A172 (cell line): Measurements from ENCODE around the gene ZBTB47. TPM values are rescaled to one million over a fixed set of nuclear protein-coding genes. Genes with fewer than 3 reads are reported as not detected.

Experiments used
- DNase-seq: peaks from one replicate; pipeline ENCODE4 v3.0.0-alpha.2; 2015; ENCODE audit warnings: low spot score
- total RNA-seq: library from RNA; depleted of rRNA; stranded (reverse); fragments of >200 nt; shearing (Covaris generic); gene quantifications from 2 replicates; pipeline ENCODE4 v1.2.3, GENCODE V29; 2014

Gene ZBTB47
- total RNA-seq, 1 experiment from 2014 or later = 17.9 TPM

DNA sequence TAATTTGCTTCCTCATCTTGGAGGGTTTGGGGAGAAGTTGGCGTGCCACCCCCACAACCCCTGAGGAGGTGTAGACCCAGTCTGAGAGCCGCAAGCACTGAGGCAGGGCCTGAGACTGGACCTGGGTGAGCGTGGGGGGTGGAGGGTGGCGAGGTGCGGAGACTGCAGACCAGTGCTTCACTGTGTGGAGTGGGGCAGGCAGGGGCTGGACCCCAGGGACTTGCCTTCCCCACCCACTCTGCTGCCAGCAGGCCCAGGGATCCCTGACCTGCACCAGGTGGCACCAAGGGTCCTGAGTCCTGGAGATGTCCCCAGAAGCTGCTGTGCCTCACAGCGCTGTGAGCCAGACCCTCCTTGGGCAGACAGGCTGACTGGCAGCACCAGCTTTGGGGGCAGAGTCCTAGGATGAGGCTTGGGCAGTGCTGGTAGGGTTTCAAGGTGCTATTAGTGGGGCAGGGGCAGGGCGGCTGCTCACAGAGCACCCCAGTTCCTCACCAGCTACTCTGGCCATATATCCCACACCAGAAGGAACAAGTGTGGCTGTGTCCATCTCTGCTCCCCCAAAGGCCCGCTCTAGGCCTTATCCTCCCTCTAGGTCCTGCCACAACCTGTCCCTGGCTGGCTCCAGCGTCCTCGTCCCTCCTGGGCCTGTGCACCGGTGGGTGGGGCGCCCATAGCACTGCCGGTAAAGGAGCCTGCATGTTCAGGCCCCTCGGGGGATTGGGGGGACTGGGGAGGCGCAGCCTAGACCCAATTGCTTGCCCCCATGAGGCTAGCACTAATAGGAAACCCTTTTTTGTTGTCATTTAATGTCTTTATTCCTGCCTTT is 11.8 kb downstream of the ZBTB47 start:
- DNase-seq = no peak

- DNase-seq = no peak
These were observed 12.5 kb downstream of the ZBTB47 start for GRCh38 chr3:42666022-42666421.

DNA sequence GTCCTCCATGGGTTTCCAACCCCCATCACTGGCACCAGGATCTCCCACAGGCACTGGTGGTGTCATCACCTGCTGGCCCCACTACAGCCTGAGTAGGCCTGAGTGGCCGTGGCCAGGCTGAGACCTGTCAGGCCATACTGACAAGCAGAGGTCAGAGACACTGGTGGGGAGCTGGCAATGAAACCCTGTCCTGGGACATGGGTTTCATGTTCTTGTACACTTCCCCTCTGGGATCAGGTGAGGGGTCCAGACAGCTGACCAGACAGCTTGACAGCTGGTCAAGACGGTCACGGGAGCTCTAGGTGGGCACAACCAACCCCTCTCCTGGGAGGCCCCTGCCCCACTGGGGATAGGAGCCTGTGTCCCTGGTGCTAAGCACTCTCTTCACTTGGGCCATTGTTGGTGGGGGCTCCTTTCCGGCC is 13.1 kb downstream of the ZBTB47 start:
- no peak for DNase-seq

DNA sequence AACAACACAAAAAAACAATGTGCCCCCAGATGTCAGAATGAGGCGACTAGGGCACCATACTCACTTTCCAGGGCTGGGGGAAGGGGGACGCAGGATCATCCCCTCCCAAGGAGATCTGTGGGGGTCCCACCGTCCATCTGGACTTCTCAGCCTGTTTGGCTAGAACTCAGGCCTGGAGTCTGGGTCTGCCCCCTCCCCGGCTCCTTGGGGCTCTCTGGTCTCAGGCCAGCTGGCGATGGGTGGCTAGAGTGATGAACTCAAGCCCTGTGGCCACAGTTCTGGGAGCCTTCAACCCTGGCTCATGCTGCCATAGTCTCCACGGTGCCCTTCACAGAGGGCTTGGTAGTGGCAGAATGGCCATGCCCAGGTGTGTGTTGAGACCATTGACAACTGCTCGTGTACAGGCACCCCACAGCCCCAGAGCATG is 13.6 kb downstream of the ZBTB47 start:
- DNase-seq = no peak

DNA sequence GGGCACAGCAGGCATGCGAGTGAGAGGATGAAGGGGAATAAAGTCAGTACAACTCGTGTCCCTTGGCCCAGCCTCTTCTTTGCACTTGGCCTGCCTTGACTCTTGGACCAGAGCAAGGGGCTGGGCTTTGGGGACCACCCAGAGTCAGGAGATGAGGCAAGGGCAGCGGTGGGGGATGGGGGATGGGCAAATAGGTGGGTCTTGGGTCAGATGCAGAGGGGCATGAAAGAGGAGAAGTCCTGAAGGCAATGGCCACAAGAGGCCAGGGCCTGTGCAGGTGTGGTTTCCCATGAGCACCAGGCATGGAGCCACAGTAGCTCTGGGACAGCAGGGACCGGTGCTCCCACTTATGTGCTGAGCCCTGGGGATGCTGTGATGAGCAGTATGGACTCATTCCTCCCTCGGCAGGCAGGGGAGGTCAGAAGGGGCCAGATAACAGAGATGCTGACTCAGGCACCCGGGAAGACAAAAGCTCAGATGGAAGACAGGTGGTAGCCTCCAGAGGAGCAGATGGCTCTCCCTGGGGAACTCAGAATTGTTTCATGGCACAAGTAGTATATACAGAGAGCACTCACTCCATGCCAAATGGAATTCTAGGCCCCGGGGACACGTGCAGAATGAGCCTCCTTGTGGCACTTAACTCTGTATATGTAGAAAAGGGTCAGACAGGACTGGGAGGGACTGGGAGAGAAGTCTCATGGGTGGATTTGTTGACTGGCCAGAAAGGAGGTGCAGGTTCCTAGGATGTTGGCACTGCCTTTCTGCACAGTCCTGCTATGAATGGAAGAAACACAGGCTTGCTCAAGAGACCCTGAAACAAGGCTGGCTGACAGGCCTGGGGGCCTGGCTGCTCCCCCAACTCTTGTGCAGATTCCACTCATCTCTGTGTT is 14.3 kb downstream of the ZBTB47 start:
- no peak for DNase-seq

DNA sequence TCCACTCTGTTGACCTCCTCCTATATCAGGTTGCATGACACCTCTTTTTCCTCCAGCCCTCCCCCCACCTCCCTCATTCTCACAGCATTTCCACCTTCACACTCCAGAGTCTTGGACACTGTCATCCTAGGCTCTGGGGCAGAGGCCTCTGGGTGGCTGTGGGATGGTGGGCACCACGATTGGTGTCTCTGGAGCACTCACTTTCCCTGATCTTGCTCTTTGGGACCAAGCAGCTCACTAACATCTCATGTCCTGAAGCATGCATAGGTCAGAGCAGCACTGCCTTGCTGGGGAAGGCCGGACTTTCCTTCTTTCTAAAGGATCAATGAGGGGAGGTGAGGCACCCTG is 14.9 kb downstream of the ZBTB47 start:
- no peak for DNase-seq

GRCh38 chr3:42668793-42669217 is 15.3 kb downstream of the ZBTB47 start:
- DNase-seq = no peak

DNA sequence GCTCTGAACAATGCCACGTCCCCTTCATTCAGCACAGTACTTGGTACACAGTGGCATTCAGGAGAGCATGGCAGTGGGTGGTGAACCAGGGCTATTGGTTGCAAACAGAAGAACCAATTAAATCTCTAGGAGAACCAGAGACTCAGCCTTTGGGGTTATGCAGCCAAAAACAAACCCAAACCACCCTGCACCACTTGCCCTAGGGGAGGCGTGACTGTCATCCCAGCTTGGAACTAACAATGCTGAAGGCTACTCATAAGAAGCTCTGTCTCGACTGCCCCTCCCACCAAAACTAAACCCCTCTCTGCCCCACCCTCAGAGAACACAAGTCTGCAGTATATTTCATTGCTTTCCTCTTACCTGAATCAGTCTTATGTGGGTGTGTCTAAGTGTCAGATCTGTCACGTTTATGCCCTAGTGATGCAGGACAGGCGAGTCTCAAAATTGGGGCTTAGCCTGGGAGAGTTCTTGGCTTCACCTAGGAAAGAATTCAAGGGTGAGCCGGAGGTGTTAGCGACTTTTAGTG is 16.6 kb downstream of the ZBTB47 start:
- no peak for DNase-seq

- DNase-seq = no peak
These were observed 17.2 kb downstream of the ZBTB47 start for GRCh38 chr3:42670670-42671069.

GRCh38 chr3:42672515-42672914 is 19.0 kb downstream of the ZBTB47 start:
- DNase-seq = no peak

GRCh38 chr3:42673082-42673481 is 19.6 kb downstream of the ZBTB47 start:
- no peak for DNase-seq

GRCh38 chr3:42674146-42674545 is 20.6 kb downstream of the ZBTB47 start:
- DNase-seq = no peak

DNA sequence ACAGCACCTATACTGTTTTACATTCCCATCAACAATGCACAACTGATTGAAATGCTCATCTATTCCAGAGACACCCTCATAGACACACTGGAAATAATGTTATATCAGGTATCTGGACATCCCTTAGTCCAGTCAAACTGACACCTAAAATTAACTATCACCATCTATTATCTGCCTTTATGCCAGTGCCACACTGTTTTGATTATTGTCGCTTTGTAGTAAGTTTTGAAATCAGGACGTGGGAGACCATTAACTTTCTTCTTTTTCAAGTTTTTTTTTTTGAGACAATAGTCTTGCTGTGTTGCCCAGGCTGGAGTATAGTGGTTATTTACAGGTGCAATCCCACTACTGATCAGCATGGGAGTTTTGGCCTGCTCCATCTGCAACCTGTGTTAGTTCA is 22.4 kb downstream of the ZBTB47 start:
- no peak for DNase-seq

DNA sequence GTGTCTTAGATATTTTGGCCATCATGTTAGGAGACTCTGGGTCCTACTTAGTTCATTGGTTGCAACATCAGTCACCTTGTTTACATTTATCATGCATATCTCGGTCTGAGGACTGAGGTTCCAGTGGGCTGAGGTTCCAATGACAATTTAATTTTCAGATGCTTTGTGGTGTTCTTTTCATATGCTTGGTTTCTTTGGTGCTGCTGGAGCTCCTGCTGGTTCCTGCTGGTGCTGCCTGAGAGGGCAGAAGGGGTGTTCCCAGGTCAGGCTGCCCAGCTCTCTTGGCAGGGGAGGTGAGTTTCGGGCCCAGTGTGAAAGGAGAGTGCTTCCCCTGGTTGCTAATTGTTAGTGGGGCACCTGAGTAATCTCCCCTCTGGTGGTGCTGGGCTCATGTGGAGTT is 24.9 kb downstream of the ZBTB47 start:
- DNase-seq = no peak

- DNase-seq = no peak
These were observed 26.8 kb downstream of the ZBTB47 start for GRCh38 chr3:42680271-42680670.

DNA sequence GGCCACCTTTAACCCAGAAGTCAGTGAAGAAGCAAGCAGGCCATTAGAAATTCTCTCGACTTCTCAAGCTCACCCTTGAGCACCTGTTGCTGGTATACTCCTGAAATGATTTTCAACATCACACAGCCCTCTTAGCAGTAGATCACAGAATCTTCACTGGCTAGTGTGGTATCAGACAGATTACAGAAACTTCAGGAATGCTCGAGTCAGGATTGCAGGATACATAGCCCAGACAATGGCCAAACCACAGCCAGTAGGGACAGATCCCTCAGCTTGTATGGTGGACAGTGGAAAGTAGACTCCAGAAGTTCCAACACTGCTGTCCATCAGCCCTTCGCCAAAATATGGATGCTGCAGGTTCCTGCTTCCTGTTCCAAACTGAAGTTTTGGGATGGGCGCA is 27.3 kb downstream of the ZBTB47 start:
- DNase-seq = no peak

DNA sequence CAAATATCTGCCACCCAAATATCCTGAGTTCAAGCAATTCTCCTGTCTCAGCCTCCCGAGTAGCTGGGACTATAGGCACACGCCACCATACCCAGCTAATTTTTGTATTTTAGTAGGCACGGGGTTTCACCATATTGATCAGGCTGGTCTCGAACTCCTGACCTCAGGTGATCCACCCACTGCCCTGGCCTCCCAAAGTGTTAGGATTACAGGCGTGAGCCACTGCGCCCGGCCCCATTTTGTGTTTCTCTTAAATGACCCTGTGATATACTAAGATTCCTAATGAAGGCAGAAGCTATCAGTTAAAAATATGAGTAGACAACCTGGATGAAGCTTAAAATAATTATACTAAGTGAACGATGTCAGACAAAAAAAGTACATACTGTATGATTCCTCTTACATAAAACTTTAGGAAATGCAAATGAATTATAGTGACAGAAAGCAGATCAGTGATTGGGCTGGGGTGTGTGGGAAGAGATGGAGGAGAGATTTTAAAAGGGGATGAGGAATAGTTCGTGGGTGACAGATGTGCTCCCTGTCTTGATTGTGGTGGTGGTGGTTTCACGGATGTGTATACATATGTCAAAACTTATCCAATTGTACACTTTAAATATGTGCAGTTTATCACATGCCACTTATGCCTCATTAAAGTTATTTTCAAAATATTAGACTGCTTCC is 28.0 kb downstream of the ZBTB47 start:
- DNase-seq = no peak

DNA sequence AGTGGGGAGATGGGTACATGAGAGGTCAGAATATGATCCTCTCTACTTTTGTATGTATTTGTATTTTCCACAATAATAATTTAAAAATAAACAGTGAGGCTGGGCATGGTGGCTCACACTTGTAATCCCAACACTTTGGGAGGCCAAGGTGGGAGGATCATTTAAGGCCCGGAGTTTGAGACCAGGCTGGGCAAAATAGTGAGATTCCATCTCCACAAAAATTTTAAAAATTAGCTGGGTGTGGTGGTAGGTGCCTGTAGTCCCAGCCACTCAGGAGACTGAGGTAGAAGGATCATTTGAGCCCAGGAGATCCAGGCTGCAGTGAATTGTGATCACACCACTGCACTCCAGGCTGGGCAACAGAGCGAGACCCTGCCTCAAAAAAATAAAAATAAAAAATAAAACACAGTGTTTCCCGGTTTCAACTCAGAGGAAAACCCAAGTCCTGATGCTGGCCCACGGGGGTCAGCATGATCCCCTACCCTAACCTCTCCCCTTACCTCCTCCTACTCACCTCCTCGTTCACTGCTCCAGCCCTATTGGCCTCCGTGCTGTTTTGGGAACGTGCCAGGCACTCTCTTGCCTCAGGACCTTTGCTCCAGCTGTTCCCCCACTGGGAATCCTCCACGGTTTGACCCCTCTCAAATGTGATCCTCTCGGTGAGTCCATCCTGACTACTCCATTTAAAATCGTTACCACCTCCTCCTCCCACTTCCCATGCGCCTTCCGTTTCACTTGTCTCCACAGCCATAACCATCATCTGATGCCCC is 29.0 kb downstream of the ZBTB47 start:
- DNase-seq = no peak

DNA sequence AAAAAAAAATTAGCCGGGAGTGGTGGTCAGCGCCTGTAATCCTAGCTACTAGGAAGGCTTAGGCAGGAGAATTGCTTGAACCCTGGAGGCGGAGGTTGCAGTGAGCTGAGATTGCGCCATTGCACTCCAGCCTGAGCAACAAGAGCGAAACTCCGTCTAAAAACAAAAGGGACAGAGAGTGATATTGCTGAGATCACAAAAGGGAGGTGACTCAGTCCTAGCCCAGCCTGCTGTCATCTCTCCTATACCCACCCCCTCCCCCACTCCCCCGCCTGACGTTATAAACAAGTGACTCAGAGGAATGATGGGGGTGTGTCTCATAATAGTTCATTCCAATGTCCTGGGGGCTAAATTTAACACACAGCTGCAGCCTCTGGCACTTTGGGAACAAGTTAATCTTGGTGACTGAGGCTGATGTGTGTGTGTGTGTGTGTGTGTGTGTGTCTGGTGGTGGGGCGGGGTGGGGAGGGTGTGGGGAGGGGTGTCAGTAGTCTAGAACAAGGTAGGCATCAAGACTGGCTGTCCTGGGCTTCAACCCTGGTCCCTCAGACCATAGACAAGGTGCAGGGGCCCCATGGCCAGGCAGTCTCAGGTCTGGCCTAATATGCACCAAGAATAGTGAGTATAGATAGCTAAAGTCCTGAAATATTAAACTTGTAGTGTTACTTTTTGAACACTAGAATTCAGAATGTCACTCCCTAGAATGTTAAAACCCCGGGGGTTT is 30.5 kb downstream of the ZBTB47 start:
- DNase-seq = peak; percentile 94

DNA sequence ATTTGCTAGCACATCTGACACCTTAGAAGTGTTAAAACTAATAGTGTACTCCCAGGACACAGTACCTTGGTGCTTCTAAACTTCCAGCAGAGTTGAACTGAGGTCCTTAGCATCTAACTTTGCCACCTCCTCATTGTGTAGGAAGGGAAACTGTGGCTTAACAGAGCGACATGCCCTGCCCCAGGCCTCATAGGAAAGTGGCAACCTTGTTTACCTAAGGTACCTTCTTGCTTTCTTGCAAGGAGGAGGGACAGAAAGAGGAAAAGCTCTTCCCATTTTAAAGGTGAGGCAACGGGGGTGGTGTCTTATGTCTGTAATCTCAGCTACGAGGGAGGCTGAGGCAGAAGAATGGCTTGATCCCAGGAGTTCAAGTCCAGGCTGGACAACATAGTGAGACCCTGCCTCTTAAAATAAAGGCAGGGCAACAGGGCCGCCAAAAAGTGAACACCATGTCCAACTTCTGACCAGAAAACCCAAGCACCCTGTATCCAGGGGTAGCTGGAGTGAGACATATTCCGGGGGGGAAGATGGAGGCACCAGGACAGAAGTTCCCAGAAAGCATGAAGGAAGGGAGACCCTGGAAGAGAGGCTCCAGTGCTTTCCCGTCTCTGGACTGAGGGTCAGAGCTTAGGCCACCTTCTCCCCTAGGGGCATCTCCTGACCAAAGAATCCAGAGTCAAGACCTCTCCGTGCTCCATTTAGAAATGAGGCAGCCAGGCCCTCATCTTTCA is 31.3 kb downstream of the ZBTB47 start:
- DNase-seq = no peak
